Fibroblast of villous mesenchyme (primary cell): Measurements from ENCODE around the gene LRRC32. TPM values are rescaled to one million over a fixed set of nuclear protein-coding genes. Genes with fewer than 3 reads are reported as not detected.
A peak's percentile ranks its signal among the peaks of the same experiment; 100 is the strongest.
"Not testable (repeated sequence)": the region's sequence is repeated elsewhere in the genome, so short reads cannot be mapped to it uniquely, and the experiment has no call there.

Experiments
- DNase-seq: peaks from one replicate; pipeline ENCODE4 v3.0.0-alpha.2; 2010; ENCODE audit warnings: low read depth
- H3K4me3 ChIP-seq: 2 replicates; pipeline ENCODE4 v1.5.1; 2011; ENCODE audit warnings: low read depth, mild to moderate bottlenecking, low read length
- CTCF ChIP-seq: IDR thresholded peaks from 2 replicates; pipeline ENCODE4 v1.5.1; 2012; ENCODE audit warnings: low read depth, mild to moderate bottlenecking, low read length; ENCODE audit not compliant: insufficient read depth
- total RNA-seq: library from RNA; depleted of rRNA; stranded (reverse); fragments of >200 nt; gene quantifications from 2 replicates; pipeline ENCODE4 v1.2.3, GENCODE V29; 2012

LRRC32 gene
- total RNA-seq, 1 donor = 12.1 TPM

GRCh38 chr11:76620489-76620888, 50.1 kb downstream of the LRRC32 start:
- DNase-seq = peak; percentile 85
- no peak for TF ChIP-seq CTCF
- H3K4me3 ChIP-seq = no peak overlapping the region

GRCh38 chr11:76619801-76620200, 50.7 kb downstream of the LRRC32 start:
- not testable (repeated sequence) for H3K4me3 ChIP-seq, DNase-seq

GRCh38 chr11:76617553-76618265, 52.8 kb downstream of the LRRC32 start:
- peak; percentile 75 for DNase-seq
- H3K4me3 ChIP-seq = no peak overlapping the region
- no peak for TF ChIP-seq CTCF

- no peak for DNase-seq
- TF ChIP-seq CTCF = no peak
- H3K4me3 ChIP-seq = no peak overlapping the region
Measured at GRCh38 chr11:76616676-76617552, 53.6 kb downstream of the LRRC32 start.

- H3K4me3 ChIP-seq = no peak overlapping the region
- DNase-seq = no peak
- TF ChIP-seq CTCF = no peak
Measured at GRCh38 chr11:76615950-76616349, 54.6 kb downstream of the LRRC32 start.

GRCh38 chr11:76614471-76615179, 55.9 kb downstream of the LRRC32 start:
- no peak for TF ChIP-seq CTCF
- no peak overlapping the region for H3K4me3 ChIP-seq
- DNase-seq = no peak

GRCh38 chr11:76613901-76614300, 56.6 kb downstream of the LRRC32 start:
- no peak overlapping the region for H3K4me3 ChIP-seq
- TF ChIP-seq CTCF = no peak
- no peak for DNase-seq
